Fibroblast of lung (primary cell): ENCODE results near the gene SLC24A3.

Experiments
- CTCF ChIP-seq, 2 donors: IDR thresholded peaks in 1 of 2; conservative IDR thresholded peaks in 1 of 2; 1 replicate in 1 of 2; 2 replicates in 1 of 2; pipeline ENCODE4 v1.5.1; 2011 to 2012; ENCODE audit warnings: low read length in 2 of 2, control low read depth in 1 of 2, inconsistent platforms in 1 of 2, low read depth in 1 of 2, mild to moderate bottlenecking in 1 of 2
- EZH2 ChIP-seq: IDR thresholded peaks from 2 replicates; pipeline ENCODE4 v1.5.1; 2012; ENCODE audit warnings: low read length, control low read depth, mild to moderate bottlenecking; ENCODE audit errors: missing control alignments

- TF ChIP-seq EZH2 (no peak), CTCF (conservative IDR thresholded peaks at IDR 0.05 in 1 of 2, IDR thresholded peaks at IDR 0.05 in 1 of 2; ENCODE audit: low read depth in 1 of 2, low read length in 2 of 2) (no peak)
Observed at GRCh38 chr20:19380211-19380610, 167.8 kb downstream of the SLC24A3 start.
